ENCODE results near the gene KCNG2. TPM values are rescaled to one million over a fixed set of nuclear protein-coding genes. Genes with fewer than 3 reads are reported as not detected.

Gene KCNG2
- total RNA-seq, 1 experiment from 2014 or later = not detected

DNA sequence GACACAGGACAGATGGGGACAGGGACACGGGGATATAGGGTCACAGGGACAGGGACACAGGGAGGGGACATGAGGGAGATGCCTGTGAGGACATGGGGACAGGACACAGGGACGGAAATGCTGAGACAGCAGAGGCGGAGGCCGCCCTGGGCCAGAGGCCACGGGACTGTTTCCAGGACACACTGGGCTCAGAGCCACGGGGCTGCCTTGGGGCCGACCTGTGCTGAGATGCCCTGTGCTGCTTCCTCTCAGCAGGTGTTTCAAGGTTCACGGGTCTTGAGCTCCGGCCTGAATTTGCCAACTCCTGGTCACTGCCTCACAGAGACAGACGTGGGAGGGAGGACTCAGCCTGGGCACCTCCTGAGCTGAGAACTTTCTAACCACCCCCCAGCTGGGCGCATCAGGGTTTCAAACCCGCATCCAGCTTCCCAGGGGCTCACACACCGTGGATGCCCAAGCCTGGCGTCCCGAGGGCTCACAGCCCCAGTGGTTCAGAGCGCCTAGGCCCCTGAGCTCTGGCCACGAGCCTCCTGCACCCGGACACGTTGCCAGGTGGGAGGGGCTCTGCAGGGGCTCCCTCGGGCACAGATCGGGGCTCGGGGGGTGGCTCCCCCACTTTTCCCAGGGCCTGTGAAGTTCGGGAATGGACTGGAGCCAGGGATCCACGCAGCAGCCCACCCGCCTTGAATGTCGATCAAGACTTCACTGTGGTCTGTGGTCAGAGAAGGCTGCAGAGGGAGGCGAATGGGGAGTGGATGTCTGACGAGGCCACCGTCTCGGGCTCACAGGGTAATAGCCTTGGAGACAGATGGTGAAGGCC lies 89.7 kb downstream of the KCNG2 start (continued):
- TF ChIP-seq POLR2AphosphoS5 (IDR thresholded peaks at IDR 0.05; ENCODE audit: low read depth, low read length) (no peak), SP1 (IDR thresholded peaks at IDR 0.05; ENCODE audit: low read depth) (no peak), EZH2 (IDR thresholded peaks at IDR 0.05) (no peak), ZNF274 (IDR thresholded peaks at IDR 0.05; ENCODE audit: low read depth, low read length) (no peak), EZH2phosphoT487 (IDR thresholded peaks at IDR 0.05; ENCODE audit: borderline replicate concordance) (no peak)

GRCh38 chr18:79888016-79888415 lies 90.3 kb downstream of the KCNG2 start:
- Histone ChIP-seq H3K4me2 (ENCODE audit: low read length) (no peak overlapping the region), H3K9me3 (ENCODE audit: control insufficient read depth in 1 of 2, insufficient read depth in 1 of 2, low read depth in 1 of 2, low read length in 2 of 2) (no peaks in the 10 kb centered on the region; a peak in 1 of 4 replicates), H3K36me3 (ENCODE audit: control insufficient read depth in 1 of 2, insufficient read depth in 2 of 2, low read length in 2 of 2) (no peaks in the 10 kb centered on the region), H3K4me1 (ENCODE audit: control insufficient read depth in 1 of 2, insufficient read depth in 2 of 2, low read length in 2 of 2) (no peaks in the 10 kb centered on the region), H3K9me2 (ENCODE audit: insufficient read depth) (no peaks in the 10 kb centered on the region), H3K4me3 (replicated peaks in 1 of 2; ENCODE audit: low read depth in 1 of 2, low read length in 2 of 2) (no peak overlapping the region), H3K79me2 (ENCODE audit: insufficient read depth, low read length) (no peaks in the 10 kb centered on the region), H3K27me3 (ENCODE audit: insufficient read depth, low read length) (no peaks in the 10 kb centered on the region), H2AFZ (ENCODE audit: low read depth, low read length, poor library complexity, severe bottlenecking) (no peak overlapping the region), H3K9ac (ENCODE audit: low read length) (no peak overlapping the region), H4K20me1 (ENCODE audit: insufficient read depth) (no peaks in the 10 kb centered on the region), H3K27ac (ENCODE audit: low read depth, low read length) (no peak overlapping the region)
- ChIA-PET RAD21 (ENCODE audit: low non-redundant PET in 1 of 2, low total read pairs in 2 of 2, uncharacterized antibody in 2 of 2, unreplicated experiment in 2 of 2) (no interaction called here), CTCF (no interaction called here), POLR2A (no interaction called here)
- intact Hi-C loops (cut with micrococcal nuclease) = no loop called here
- ATAC-seq = no peak
- no peak for DNase-seq (ENCODE audit: low read depth, low spot score)
- no TSS peak for BruUV-seq (replicated peaks)
- TF ChIP-seq ZNF274 (IDR thresholded peaks at IDR 0.05; ENCODE audit: low read depth, low read length) (no peak), ZFX (IDR thresholded peaks at IDR 0.05) (no peak), POLR2A (IDR thresholded peaks at IDR 0.05; ENCODE audit: borderline replicate concordance, extremely low read depth, insufficient read depth, insufficient read length) (no peak), SP1 (IDR thresholded peaks at IDR 0.05; ENCODE audit: low read depth) (no peak), RAD21 (IDR thresholded peaks at IDR 0.05; ENCODE audit: low read depth) (no peak), EZH2 (IDR thresholded peaks at IDR 0.05) (no peak), CBX3 (IDR thresholded peaks at IDR 0.05; ENCODE audit: low read depth) (no peak), EZH2phosphoT487 (IDR thresholded peaks at IDR 0.05; ENCODE audit: borderline replicate concordance) (no peak), JUND (IDR thresholded peaks at IDR 0.05) (no peak), FOSL1 (IDR thresholded peaks at IDR 0.05; ENCODE audit: low read depth) (no peak), CEBPB (IDR thresholded peaks at IDR 0.05; ENCODE audit: low read depth) (no peak)
- TF ChIP-seq, protein P1, sequence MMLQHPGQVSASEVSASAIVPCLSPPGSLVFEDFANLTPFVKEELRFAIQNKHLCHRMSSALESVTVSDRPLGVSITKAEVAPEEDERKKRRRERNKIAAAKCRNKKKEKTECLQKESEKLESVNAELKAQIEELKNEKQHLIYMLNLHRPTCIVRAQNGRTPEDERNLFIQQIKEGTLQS (IDR thresholded peaks at IDR 0.05) = no peak
- TF ChIP-seq, protein P2, sequence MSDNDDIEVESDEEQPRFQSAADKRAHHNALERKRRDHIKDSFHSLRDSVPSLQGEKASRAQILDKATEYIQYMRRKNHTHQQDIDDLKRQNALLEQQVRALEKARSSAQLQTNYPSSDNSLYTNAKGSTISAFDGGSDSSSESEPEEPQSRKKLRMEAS (IDR thresholded peaks at IDR 0.05) = no peak
- TF ChIP-seq, protein P3, sequence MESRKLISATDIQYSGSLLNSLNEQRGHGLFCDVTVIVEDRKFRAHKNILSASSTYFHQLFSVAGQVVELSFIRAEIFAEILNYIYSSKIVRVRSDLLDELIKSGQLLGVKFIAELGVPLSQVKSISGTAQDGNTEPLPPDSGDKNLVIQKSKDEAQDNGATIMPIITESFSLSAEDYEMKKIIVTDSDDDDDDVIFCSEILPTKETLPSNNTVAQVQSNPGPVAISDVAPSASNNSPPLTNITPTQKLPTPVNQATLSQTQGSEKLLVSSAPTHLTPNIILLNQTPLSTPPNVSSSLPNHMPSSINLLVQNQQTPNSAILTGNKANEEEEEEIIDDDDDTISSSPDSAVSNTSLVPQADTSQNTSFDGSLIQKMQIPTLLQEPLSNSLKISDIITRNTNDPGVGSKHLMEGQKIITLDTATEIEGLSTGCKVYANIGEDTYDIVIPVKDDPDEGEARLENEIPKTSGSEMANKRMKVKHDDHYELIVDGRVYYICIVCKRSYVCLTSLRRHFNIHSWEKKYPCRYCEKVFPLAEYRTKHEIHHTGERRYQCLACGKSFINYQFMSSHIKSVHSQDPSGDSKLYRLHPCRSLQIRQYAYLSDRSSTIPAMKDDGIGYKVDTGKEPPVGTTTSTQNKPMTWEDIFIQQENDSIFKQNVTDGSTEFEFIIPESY (IDR thresholded peaks at IDR 0.05; ENCODE audit: extremely low read depth, insufficient replicate concordance, low read length) = no peak

Data from HCT116 (cell line).